DMS 273 (cell line): ENCODE results near the gene TUB.

Source experiments
- DNase-seq: peaks from one replicate; lab custom pipeline; 2025; ENCODE audit not compliant: unreplicated experiment; lab: John Stamatoyannopoulos, UW

Gene TUB

DNA sequence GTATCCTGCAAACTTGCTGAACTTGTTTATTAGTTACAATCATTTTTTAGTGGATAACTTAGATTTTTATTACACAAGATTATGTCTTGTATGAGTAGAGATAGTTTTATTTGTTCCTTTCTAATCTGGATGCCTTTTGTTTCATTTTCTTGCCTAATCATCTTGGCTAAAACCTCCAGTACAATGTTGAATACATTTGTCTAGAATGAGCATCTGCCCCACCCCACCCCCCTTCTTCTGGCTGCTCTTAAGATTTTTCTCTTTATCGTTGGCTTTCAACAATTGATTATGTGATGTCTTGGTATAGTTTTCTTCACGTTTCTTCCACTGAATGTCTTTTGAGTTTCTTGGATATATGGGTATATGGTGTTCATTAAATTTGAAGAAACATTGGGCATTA lies 37.3 kb upstream of the TUB start:
- no peak for DNase-seq

DNA sequence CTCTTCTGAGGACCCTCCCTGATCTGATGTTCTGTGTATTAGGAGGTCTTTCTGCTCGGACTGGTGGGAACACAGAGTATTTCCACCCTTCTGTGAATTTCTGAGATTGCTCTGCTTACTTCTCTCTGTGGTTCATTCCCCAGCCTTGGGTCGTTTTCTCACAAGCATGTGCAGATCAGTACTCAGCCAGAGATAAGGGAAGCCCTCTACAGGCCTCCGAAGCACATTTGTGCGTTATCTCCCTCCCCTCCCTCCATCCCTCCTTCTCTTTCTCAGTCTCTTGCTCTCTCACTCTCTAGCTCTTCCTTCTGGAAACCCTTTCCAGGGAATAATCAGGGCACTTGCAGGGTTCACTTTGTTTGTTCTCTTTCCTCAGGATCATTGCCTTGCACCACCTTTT lies 35.2 kb upstream of the TUB start:
- DNase-seq = no peak

DNA sequence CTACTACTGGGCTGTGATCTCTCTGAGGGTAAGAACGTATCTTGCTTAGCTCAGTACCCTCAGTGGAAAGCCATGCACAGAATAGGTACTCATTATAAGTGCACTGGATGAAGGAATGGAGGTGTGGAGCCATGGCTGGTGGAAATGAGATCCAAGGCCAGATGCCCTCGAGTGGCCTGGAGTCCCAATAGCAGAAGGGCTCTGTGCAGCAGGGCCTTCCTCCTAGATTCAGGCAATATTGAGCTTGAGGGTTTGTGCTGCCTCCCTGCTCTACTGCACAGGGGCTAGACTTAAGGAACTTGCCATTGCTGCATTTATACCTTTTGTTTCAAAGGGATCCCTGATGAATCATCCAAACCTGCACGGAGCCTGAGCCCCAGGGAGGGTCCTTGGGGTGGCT lies 33.6 kb upstream of the TUB start:
- no peak for DNase-seq

DNA sequence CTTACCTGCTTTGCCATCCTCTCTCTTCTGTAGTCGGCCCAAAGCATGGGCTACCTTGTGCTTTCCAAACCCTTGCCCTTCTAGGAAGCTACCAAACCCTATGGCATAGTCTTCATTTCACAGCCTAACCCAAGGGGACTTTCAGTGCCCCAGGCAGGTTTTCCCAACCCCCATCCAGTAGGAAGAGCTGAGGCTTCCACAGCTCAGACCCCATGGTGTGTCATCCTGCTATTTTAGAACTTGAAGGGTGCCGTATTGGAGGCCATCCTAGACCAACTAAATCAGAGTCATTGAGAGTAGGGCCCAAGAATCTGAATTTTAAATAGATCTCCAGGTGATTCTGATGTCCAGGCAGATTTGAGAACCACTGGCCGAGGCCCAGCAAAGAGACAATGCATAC lies 31.9 kb upstream of the TUB start:
- DNase-seq = no peak

DNA sequence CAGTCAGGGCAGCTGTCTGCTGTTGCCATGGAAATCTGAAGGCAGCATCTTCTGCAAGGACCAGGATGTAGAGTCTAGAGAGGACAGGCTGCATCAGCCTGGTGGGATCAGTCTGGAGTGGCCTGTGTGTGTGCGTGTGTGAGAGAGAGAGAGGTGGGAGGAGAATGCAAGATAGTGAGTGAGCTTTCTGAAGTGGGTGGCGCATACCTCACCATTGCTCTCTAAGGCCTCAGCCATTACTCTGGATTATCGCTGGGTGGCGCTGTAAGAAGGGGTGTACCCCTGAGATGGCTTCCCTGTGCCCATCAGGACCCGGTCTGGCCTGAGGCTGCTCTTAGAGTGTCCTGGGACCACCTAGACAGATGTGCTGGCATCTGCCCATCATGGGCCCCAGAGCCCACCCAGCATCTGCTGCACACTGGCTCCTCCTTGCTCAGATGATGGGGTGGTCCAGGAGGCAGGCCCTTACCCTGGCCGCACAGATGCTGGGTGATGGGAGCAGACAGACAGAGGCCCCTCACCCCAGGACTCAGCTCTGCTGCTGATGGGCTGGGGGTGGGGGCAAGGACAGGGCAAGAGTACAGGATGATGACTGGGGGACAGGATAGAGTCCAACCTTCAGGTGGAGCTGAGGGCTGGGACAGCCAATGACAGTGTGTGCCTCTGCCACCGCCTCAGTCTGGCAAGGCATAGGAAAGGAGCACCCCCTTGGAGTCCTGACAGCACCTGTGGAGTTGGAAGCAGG lies 25.7 kb upstream of the TUB start:
- DNase-seq = no peak

DNA sequence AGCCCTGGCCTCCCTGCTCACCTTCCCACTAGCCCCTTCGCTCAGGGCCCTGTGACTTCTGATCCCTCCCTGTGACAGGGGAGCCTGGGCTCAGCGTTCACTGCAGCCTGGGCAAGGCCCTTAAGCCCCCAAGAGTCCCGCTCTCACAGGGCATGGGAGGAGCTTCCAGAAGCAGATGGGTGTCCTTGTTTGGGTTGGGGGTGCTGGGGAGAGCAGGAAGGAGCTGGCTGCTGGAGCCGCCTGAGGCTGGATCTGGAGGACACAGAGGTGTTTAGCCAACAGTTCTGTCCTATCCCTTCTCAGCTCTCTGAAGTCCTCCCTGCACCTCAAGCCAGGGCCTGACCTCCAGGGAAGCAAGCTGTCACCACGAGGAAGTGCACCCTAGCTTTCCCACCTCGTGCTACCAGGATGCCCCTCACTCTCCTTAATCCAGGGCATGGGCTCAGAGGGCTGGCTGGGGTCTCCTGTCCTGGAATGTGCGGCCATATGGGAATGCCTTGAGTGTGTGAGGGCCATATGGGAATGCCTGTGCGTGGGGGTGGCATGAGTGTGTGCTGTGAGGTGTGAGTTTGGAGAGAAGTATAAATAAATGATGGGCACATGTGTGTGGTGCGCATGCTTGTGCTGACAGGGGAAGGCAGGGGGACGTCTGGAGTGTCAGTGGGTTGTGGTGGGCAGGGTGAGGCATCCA lies 25.0 kb upstream of the TUB start:
- DNase-seq = no peak

DNA sequence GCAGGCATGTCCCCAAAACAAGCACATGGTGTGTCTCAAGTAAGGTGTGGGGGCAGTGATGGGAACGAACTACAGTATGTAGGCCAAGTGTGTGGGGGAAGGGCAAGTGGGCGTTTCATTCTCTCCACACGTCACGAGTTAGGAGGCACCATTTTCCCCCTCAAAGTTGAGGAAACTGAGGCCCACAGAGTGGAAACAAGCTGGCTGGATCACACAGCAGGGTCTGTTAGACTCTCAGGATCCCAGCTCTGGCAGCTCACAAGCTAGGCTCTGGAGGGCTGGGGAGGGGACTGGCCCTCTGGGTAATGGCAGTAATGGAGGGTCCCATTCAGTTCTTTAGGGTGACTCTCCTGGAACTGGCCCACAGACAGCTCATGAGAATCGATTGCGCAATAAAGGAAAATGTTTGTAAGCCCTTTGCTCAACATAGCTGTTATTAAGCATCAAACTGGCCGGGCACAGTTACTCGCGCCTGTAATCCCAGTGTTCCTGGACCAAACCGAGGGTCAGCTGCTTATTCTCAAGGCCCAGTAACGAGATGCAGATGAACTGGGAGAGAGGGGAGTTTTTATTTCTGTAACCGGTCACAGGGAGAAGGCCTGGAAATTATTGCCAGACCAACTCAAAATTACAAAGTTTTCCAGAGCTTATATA lies 24.1 kb upstream of the TUB start:
- no peak for DNase-seq

DNA sequence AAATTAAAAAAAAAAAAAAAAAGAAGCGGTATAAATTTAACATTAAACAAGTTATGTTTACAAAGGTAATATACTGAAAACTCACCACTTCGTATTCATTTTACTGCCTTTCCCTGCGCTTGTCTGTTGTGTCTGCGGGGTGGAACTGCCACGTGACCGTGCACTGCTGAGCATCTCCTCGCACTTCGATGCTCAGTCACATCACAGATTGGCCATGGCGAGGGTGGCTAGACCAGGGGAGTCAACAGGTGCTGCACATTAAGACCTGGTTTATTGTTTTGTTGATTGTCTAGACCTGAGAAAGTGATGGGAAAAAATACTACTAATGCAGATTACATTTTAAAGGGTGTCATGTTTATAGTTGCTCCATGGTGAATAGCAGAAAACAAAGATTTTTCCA lies 22.8 kb upstream of the TUB start:
- DNase-seq = no peak

DNA sequence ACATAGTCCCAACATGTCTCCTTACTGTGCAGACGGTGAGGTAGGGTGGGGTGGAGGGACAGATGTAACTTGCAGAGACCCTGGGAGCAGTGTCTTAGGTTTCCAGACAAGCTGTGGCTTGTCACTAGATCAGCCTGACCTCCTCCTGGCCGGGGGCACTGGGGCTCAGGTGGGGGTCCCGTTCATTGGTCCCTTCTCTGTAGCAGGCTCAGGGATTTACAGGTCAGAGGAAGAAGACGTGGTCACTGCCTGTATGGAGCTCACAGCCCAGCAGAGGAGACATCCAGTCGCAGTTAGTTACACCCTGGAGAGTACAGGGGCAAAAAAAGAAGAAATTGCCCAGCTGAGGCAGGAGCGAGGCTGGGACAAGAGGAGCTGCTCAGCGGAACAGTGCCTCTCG lies 22.0 kb upstream of the TUB start:
- DNase-seq = no peak

DNA sequence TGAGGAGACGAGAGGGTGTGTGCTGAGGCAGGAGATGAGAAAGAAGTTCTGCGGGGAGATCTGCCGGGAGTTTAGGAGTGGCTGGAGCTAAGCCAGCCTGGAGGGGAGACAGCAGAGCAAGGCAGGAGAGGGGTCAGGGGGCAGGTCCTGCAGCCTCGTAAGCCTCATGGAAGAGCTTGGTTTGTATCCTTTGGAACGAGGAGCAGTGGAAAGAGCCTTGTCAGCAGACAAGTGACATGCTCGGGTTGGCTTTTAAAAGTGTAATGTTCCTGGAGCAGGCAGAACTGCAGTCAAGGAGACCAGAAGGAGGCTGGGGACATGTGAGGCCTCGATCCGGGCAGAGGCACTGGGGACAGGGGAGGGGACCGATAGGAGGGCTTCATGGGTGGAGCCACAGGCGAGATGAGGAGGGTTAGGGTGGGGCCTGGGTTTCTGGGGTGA lies 21.4 kb upstream of the TUB start:
- DNase-seq = no peak

DNA sequence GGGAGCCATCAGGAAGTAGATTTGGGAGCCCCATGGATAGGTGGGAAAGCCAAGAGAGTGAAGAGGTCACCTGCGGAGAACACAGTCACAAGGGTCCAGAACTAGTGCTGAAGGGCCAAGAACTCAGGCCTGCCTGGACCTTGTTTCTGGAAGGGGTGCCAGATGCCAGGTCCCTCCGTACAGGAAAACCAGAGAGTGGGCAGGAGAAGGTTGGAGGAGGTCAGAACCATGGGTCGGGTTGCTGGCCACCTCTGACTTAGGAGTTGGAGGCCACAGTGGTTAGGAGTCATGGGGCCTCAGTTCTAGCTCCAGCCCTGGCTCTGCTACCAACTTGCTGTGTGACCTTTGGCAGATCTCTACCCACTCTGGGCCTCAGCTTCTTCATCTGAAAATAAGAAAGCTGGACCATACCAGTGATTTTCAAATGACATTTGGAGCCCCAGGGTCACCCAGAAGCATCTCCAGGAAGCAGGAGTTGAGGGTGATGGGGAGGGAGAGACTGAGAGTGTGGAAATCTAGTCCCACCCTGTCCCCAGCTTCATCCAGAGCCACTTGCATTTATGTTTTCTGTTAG lies 20.8 kb upstream of the TUB start:
- DNase-seq = no peak

DNA sequence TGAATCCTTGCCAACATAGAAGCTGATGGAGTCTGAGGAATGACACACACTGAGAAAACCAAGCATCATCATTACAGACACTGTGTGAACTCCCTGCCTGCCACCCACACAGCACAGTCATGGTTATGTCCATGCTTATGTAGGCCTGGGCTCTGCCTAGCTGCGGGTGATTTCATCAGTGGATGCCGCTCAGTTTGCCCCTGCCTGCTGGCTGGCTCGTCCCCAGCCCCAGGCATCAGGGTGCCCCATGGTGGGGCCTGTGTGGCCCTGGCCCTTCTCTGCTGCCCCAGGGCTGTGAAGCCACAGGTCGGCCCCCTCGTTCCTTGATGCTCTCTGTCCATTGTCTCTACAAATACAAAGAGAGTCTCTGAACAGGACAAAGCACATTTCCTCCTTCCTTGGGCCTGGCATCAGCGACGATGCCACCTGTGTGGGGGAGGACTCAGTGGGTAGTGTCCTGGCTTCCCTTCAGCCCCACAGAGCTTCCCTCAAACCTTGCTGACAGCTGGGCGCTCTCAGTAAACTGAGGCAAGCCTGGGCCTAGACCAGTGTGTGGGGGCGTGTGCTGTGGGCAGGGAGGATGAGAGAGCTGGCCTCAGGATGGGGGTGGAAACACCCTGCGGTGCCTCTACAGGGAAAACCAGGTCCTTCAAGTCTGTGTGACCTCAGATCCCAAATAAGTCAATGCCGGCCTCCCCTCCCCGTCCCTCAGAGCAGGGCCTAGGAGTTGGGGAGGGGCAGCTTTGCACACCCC lies 20.0 kb upstream of the TUB start:
- no peak for DNase-seq

DNA sequence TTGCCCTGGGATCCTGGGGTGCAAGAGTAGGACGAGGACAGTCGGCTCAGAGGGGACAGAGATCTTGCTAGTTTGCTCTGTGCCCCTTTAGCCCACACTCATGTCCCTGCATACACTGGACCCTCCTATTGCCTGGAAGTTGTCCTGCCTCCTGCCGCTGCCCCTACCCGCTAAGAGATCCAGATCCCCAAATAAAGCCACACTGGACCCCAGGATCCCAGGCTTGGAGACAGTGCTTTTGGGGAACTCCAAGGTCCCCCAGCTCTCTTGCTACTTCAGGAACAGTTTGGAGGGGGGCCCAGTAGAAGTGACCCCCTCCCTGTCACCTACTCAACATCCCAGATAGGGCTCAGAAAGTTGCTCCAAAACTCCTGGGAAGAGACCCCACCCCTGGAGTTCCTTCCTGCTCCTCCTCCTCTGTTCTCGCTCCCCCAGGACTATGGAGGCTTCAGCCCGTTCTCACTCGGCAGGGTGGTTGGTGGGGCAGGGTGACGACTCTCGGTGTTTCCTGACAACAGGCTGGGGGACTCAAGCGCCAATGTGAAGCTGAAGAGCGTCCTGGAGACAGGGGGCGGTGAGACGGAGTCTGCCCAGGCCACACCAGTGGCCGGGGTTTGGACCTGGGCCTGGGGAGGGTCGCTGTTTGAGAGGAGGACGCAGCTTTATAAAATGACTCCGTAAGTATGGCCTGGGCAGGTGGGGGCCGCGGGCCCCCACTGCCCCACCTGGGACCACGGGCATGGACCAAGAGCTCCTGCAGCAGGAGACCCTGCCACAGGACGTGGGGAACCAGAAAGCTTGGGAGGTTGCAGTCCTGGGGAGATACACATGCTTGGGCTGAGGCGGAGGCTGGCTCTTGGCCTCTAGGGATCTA lies 19.2 kb upstream of the TUB start:
- DNase-seq = no peak

DNA sequence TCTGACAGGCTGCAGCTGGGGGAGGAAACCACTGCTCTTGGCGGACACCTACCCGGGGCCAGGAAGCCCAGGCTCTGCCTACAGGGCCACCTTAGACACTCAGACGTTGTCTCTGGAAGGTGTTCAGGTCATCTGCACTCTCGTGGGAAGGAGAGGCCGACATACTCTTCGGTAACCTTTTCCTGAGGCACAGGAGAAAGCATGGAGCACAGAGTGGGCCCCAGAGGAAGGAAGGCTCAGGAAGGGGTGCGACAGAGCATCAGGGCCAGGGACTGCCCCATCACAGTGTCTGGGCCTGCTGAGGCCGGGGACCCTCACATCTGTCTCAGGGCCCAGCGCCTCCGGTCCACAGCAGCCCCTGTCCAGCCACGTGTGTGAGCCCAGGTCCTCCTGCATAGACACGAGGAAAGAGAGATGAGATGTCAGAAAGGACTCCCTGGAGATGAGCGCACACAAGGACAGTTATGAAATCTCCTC lies 18.2 kb upstream of the TUB start:
- DNase-seq = no peak

DNA sequence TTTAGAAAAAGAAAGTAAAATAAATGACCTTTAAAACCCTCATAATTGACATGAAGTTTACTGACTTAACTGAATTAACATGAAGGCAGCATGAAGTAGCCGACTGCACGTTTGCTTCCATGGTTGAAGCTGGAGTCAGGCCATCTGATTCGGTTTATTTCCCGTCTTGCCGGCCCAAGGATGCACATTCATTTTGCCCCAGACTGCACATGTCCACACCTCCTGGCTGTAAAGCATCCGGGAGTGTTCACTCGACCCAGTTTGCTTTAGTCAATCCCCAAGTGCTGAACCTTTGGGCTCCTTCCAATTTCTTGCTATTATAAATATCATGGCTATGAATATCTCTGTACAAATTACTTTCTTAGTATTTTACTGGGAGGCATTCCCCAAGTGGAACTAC lies 17.7 kb upstream of the TUB start:
- DNase-seq = no peak

DNA sequence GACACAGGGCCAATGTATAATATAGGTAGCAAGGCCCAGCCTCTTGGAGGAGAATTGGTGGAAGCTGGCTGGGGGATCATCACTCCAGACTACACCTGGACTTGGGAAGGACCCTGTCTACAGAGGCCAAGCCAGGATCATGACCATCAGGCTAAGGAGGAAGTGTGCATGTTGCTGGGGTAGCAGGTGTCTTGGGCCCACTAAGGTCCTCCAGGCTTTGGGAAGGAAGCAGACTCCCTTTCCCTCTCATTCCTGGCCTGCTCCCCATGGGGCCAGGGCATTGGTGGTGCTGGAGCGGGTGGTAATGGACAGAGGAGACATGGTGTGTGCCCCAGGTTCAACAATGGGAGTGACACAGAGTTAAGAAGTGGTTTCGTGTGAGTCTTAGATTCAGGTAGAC lies 16.0 kb upstream of the TUB start:
- DNase-seq = no peak

DNA sequence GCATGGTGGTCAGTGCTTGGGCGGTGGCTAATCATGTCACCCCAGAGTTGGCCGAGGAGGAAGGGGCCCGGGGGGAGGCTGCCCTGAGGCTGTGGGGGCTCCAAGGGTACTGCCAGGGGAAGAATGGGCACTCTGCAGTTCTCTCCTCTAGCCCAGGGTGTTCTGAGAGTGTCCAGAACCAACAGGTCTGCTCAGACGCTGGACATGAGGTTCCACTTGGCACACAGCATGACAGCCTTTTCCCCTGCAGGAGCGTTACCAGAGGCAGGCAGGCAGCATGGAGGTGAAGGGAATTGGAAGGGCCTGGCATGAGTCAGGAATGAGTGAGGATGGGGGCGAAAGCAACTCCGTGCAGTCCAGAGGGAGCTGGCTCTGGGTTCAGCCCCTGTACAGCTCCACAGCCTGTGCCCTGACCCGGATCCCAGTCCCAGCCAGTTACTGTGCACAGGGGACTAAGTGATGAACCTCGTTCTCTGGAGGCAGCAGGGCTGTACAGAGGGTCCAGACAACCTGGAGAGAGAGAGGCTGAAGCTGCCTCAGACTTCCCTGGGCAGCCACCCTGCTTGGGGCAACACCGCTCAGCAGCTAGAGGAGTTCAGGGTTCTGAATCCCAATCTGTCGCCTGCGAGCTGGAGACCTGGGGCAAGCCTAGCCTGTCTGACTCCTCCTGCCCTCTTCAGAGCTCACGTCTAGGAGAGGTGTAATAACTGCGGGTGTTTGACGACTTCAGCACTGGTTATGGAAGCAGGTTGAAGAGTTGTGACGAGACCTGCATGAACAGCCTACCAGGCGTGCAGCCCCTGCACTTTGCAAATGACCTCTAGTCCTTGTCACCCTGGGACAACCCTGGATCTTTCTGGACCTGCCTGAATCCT lies 14.7 kb upstream of the TUB start:
- no peak for DNase-seq

DNA sequence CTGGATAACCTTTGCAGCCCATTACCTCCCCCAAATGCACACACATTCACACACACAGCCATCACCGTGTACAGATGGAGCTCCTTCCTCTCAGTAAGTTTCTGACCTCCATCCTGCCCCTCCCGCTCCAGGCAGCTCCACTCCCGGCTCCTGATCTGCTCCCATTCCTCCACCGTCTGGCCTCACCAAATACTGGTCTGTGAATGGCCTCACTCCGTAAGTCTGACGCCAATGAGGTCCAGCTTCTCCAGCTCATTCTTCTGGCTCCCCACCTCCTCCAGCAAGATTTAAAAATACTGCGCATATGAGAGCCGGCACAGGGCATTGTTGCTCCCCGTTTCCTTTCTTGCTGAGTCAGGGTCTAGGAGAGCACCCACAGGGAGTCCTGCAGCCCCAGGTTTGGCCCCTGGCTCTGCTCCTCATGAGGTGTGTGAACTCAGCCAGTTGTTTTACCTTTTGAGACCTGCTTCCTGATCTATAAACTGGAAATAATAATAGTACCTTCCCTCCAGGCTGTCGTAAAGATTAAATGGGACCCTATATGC lies 14.0 kb upstream of the TUB start:
- DNase-seq = peak; percentile 8

DNA sequence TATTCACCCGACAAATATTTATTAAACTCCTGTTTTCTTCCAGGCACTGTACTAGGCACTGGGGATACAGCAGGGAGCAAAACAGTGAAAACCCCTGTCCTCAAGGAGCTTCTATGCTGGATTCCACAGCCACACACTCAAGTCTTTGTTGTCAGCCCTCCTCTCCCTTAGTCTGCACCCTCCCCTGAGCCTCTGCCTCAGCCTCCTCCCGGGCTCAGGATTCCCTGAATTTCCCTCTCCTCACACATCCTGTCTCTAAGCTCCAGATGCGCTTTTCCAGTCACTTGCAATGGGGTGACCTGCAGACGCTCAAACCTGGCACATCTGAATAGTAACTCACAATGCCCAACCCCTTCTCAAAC lies 13.5 kb upstream of the TUB start:
- no peak for DNase-seq
